ENCODE results near the gene PAX7.
A peak's percentile ranks its signal among the peaks of the same experiment; 100 is the strongest.
"Not testable (repeated sequence)": the region's sequence is repeated elsewhere in the genome, so short reads cannot be mapped to it uniquely, and the experiment has no call there.

Gene PAX7

DNA sequence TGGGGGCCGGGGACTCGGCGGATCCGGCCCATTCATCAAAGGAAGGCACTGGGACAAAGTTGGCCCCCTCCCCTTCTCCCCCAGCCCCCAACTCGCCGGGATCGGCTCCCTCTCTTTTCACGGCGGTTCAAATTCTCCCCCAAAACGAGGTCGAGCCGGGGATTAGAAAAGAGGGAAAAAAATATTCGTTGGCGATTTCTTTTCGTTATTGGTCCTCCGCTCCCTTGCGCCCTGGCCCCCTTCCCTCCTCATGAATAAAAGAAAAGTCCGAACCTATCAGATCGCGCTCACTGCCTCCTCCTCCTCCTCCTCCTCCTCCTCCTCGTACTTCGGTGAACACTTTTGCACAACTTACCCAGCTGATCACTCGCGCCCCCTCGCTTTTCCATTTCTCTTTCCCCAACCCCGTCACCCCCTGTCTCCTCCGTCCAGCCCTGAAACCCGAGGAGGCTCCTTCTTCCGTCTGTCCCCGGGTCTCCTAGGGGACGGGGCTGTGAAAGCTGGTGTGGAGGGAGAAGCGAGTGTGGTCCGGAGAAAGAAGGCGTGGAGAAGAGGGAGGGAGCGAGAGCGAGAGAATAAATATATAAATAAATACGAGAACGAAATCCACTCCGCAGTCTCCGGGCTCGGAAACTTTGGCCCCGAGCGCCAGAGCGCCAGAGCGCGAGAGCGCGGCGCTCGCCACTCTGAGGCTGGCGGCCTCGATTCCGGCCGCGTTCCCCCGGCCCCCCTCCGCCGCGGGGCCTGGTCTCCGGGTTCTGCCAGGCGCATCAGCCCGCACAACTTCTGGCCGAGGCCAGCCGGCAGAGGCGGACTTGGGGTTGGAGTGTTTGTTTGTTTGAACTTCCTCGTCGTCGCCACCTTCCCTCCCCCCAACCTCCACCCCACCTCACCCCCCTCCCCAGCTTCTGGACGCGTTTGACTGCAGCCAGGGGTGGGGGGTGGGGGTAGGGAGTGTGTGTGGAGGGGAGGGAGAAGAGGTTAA, at the start of gene PAX7:
Gene PAX7, plus strand, starts transcription at position 336 of the 985 bp plus-strand sequence. CDS start 758 bp downstream, outside the sequence.
- DNase-seq (ENCODE audit: extremely low spot score, insufficient read length, low read depth) (no peak), FAIRE-seq (no peak)

DNA sequence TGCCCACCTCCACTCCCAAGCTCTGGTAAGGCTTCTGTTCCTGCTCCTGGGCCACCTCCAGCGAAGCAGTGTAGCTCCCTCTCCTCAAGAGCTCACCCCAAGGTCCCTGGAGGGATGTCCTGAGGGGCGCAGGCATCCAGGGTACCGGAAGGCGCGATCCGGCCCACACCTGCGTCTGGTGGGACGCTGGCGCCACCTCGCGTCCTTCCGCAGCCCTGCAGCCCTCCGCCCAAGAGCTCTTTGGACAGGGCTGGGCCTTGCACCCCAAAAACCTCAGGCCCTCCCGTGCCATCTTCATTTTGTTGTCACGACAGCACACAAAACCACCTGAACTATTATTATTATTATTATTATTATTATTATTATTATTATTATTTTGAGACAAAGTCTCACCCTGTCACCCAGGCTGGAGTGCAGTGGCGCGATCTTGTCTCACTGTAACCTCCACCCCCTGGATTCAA, 49.2 kb upstream of the PAX7 start:
- FAIRE-seq: no peak
- DNase-seq (ENCODE audit: extremely low spot score, insufficient read length, low read depth): peak; percentile 47

DNA sequence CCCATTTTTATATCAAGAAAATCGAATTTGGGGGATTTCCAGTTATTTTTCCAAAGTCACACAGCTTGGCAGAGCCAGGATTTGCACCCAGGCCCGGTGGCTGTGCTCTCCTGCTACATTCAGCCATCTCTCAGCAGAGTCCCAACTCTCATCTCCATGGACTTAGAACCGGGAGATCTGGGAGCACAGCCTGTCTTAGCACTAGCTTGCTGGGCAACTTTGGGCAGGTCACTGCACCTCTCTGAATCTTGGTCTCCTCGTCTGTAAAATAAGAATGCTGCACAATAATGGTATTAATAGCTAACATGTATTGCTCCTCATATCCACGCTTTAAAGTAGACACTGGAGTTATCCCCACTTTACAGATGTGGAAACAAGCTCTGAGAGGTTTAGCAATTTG, 47.8 kb upstream of the PAX7 start:
- no peak for DNase-seq (ENCODE audit: extremely low spot score, insufficient read length, low read depth)
- no peak for FAIRE-seq

DNA sequence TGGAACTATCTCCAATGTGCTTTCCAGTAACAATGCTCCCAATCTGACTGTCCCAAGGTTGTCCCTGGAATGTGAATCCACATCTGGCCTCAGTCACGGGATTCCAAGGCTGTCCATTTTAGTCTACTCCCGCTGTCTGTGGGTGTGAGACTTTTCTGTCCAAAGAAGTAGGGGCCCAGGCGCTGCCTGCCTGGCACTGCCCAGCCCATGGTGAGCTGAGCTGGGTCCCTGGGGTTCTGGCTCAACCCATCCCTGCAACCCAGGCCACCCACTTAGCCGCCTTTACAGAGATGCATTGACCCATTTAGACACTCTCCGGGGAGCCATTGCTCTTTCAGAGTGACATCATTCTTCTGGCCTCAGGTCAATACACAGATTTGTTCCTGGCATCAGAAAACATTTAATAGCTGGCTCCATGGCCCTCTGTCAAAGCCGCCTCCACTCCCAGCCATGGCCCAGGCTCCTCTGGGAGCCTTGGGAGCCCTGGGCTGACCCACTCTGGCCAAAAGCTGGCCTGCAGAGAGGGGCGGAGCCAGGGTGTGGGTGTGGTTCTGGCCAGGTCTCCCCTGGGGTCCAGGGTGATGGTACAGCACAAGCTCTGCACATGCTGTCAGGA, 47.2 kb upstream of the PAX7 start:
- FAIRE-seq: no peak
- no peak for DNase-seq (ENCODE audit: extremely low spot score, insufficient read length, low read depth)

DNA sequence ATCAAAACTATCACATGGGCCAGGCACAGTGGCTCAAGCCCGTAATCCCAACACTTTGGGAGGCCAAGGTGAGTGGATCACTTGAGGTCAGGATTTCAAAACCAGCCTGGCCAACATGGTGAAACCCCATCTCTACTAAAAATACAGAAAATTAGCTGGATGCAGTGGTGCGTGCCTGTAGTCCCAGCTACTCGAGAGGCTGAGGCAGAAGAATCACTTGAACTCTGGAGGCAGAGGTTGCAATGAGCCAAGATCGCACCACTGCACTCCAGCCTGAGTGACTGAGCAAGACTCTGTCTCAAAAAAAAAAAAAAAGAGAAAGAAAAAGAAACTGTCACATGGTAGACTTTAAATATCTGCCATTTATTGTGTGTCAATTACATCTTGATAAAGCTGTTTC, 44.6 kb upstream of the PAX7 start:
- FAIRE-seq; DNase-seq (ENCODE audit: extremely low spot score, insufficient read length, low read depth): not testable (repeated sequence)

DNA sequence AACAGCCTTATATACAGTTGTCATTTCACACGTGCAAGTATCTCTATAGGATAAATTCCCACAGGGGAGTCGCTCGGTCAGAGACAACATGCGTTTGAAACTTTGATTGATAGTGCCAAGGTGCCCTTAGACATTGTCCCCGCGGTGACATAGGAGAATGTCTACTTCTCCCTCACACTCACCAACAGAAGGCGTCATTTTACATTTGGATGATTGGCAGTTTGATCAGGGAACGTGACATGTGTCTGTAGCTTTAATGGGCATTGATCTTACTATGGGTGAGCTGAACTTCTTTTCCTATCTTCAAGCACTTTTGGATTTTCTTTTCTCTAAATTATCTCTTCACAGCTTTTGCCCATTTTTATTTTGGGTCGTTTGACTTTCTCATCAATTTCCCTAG, 42.6 kb upstream of the PAX7 start:
- no peak for FAIRE-seq
- DNase-seq (ENCODE audit: extremely low spot score, insufficient read length, low read depth): no peak

DNA sequence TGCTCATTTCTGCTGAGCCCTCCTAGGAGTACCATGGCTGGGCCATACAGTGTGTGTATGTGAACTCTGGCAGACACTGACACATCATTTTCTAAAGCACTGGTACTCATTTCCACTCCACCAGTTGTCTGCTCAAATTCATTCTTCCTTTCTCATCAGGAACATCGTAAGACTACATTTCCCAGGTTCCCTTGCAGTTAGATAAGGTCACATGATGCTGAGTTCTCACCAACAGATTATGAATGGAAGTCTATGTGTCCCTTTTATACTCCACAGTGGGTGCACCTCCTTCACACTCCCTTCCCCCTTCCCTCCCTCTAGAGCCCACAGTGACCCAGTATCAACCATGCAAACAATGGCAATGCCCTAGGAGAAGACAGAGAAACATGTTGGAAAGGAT, 38.3 kb upstream of the PAX7 start:
- DNase-seq (ENCODE audit: extremely low spot score, insufficient read length, low read depth) (no peak), FAIRE-seq (no peak)

DNA sequence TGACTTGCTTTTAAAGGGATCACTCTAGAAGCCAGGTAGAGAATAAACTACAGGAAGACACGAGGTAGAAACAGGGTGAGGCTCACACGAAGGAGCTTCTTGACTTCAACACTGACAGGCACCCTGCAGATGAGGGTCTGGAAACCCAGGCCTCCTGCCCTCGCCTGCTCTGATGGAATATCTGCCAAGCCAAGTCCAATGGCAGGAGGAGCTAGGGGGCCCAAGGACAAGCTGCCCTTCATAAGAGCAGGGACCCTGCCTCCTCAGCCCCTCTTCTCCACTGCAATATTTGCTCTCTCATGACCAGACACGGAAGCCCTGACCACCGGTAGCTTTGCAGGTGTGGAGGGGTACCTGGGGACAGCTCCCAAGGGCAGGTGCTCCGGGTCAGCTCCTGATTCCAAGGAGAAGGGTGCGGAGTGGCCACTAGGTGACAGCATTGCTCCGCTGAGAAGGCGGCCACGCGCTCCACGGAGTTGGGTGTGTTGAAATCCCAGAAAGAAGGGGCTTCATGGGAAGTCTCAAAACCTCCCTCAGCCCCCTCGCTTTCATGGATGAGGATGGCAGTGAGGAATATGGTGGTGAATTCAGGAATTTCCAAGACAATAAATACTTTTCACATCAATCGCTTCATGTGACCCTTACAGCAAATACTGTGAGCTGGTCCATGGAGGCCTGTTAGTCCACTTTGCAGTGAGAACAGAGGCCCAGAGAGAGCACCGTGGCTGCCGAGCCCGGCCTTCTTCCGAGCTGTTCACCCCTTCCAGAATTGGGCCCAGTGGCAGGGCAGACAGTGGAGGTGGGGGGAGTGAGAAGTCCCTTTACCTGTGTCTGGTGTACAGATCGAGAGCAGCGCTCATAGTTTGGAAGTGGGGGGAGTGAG, 33.2 kb upstream of the PAX7 start:
- DNase-seq (ENCODE audit: extremely low spot score, insufficient read length, low read depth): peak; percentile 36
- FAIRE-seq: peak; percentile 29

DNA sequence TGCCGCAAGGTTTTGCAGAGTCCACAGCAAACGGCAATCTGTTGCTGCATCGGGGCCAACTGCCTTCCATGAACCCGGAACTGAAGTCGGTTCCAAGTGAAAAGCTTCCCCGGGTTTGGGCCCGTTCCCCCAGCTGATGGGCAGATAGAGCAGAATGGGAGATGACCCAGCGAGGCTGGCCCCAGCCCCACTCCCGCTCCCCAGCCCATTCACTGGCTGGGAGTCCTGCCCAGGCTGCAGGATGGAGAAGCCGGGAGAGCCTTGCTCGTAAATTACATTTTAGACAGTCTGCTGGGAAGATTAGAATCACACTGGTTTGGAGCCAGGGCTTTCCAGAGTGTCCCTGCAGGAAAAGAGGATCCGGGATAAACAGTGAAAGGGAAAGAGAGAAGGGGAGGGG, 31.6 kb upstream of the PAX7 start:
- no peak for FAIRE-seq
- DNase-seq (ENCODE audit: extremely low spot score, insufficient read length, low read depth): no peak

DNA sequence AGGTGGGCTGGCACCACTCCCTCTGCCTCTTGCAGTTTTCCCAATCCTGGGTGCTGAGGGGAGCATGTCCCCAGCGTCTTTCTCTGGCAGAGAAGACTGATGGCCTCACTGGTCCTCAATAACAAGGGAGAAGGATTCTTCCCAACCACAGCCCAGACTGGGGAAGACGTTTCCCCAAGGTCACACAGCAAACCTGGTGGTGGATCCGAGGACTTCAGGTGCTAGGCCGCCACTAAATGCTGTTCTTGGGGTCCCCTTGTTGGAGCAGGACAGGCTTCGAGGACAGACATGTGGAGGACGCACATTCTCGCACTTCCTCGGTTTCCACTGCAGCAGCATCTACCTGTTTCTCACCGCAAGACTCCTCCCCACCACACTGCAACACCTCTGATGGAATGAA, 30.9 kb upstream of the PAX7 start:
- no peak for DNase-seq (ENCODE audit: extremely low spot score, insufficient read length, low read depth)
- no peak for FAIRE-seq

DNA sequence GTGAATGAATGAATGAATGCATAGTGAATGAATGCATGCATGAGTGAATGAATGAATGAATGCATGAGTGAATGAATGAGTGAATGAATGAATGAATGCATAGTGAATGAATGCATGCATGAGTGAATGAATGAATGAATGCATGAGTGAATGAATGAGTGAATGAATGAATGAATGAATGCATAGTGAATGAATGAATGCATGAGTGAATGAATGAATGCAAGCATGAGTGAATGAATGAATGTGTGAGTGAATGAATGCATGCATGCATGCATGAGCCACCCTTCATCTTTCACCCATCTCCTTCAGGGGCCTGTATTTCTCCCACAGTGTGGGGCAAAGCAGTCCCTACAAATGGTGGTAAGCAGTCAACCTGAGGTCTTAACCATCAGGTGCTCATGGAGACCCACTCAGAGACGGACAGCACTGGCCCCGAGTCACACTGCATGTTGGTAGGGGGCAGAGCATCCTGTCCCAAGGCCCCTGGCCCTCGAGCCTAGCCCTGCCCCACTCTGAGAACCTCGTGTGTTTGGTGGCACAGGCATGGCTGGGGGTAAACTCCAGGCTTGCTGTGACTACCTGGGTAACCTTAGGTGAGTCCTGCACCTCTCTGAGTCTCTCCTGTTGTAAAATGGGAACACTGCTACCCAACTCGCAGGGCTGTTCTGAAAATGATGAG, 28.0 kb upstream of the PAX7 start:
- FAIRE-seq (no peak), DNase-seq (ENCODE audit: extremely low spot score, insufficient read length, low read depth) (no peak)

DNA sequence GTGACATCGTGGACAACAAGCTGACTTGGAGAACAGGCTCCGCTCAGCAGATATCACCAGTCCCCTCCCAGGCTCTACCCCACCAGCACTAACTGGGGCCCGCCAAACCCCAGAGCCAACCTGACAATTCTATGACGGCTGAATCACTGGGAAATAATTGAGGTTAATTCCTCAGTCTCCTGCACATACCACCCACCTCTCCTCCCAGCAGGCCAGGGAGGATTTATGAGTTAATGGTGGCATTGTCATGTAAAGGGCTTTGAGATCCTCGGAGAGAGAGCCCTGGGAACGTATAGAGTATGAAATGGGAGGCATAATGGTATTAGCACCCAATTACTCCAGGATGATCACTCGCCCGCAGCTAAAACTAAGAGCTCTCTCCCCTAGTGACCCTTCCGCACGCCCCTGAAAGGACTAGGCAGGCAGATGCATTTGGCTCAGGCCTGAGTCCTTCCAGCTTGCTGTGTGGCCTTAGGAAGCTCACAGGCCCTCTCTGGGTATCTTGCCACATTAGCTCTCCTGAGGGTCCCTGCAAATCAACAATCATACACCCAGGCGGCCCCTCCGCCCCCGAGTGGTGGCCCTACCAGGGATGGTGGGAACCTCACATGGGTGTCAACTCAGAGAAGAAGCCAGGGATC, 27.3 kb upstream of the PAX7 start:
- DNase-seq (ENCODE audit: extremely low spot score, insufficient read length, low read depth): no peak
- no peak for FAIRE-seq

DNA sequence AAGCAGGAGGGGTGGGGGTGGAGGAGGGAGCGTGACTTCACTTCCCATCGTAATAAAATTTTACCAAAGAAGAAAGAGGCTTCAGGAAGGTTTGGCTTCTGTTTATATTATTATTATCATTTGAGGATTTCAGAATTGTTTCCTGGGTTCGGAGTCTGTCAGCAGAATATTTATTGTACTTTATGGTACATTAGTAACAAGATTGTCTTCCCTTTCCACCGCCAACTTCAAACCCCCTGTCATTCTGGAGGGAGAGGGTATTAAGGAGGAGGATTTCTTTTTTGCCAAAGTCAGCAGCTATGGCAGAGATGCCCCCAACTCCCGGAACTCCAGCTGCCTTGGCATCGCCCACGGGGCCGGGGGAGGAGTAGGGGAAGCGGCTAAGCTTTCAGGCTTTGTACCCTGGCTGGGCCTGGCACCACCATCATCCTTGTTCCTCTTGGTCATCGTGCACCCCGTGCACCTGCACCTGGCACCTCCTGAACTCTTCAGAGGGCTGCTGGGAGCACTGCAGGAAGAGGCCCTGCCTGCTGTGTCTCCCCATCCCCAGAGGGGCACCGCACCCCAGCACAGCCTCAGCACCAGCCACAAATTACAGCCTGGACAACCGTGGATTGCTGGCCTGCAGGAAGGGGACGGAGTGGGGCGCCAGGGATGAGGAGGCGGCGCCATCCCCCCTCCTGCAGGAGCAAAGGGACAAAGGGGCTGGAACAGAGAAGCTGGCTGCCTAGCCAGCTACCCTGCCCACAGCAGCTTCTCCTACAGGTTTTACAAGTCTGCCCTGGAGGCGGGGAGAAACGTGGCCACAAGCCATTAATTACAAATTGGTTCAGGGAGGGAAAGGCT, 24.0 kb upstream of the PAX7 start:
- DNase-seq (ENCODE audit: extremely low spot score, insufficient read length, low read depth) (no peak), FAIRE-seq (no peak)

DNA sequence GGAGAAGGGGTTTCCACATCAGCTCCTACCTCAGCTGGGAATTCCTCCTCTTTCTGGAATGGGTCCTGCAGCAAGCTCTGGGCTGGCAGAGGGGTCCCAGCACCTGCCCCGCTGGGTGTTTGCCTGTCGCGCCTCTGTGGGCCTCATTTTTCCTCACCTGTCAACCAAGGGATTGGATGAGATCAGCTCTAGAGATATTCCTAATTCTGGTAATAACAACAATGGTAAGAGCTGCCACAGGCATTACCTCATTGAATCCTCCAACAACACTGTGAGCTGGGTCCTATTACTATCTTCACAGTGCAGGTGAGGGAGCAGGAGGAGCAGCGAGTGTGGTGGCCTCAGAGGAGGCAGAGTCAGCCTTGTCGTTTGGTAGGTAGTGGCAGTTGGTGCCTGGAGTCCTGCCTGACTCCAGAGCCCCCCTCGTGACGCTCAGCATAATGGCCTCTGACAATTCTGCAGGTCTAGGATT, 23.3 kb upstream of the PAX7 start:
- FAIRE-seq: no peak
- no peak for DNase-seq (ENCODE audit: extremely low spot score, insufficient read length, low read depth)

DNA sequence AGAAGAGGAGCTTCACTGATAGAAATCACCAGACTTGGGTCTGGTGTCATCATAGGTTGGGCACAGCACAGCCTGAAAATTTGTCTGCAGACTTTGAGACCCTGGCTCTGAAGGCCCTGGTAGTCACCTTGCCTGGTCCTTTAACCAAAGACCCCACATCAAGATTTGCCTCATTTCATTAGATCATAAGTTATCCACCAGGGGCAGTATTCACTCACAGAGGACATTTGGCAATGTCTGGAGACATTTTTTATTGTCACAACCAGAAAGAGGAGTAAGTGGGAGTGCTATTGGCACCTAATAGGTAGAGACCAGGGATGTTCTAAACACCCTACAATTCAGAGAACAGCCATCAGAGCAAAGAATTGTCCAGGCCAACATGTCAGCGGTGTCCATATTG, 22.1 kb upstream of the PAX7 start:
- DNase-seq (ENCODE audit: extremely low spot score, insufficient read length, low read depth) (no peak), FAIRE-seq (no peak)

DNA sequence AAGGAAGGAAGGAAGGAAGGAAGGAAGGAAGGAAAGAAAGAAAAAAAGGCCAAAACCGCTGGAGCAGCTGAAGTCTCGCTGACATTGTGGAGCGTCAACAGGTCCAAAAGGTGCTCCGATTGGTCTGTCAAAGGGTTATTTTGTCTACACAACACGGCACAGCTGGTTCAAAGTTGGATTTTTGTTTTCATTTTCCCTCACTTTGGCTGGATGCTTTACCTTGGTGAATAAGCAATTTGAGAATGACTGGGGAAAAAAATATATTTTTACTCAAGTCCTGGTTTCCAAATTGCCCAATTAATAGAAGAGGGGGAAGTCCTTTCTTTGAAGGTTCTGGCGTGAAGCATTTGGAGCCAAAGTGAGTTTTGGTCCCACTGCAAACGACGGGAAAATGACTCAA, 19.3 kb upstream of the PAX7 start:
- FAIRE-seq (no peak), DNase-seq (ENCODE audit: extremely low spot score, insufficient read length, low read depth) (no peak)

DNA sequence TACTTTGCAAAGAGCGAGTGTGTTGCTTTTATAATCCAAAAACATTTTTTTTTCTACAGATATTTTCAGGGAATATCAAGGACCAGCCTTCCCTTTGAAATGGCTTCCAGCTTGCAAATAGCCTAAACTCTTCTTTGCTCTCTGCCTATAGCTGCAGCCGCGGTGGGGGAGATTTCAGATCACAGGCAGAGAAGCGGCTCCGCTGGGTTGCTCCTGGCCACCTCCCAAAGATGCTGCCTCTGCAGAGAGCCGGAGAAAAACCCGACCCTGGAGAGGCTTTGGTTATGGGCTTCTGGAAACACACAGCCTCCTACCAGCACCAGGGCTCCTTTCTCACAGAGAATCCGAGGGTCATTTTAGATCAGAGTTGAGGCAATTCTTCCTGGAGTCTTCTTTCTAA, 18.6 kb upstream of the PAX7 start:
- DNase-seq (ENCODE audit: extremely low spot score, insufficient read length, low read depth): no peak
- no peak for FAIRE-seq

DNA sequence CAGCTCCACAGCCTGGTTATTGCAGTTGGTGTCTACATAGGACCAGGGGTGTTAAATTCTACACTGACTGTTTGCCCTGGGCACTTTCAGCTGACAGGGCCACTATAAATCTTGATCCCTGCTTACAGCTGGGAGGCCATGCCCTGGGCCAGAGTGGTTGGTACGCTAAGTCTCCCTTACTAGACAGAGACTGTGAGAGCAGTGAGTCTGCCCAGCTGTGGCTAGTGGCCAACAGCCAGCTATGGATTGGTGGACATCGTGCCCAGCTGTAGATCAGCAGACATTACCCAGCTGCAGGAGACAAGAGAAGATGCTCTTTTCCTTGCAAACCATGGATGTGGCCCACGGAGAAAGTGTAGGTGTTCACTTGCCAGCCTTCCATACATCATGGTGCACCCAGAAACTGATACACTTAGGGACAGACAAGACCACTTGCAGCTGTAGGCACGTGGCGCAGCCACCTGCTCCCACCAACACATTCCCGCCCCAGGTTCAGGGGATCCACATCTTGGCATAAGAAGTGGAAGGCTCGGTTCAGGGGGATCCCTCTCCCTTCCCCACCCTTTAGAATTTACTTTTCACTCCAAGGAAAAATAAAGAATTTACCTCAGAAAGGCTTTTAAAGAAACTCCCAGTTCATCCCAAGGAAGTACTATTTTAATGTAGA, 16.4 kb upstream of the PAX7 start:
- DNase-seq (ENCODE audit: extremely low spot score, insufficient read length, low read depth) (no peak), FAIRE-seq (no peak)
